CD4-positive, CD25-positive, alpha-beta regulatory T cell (primary cell): Measurements from ENCODE around the gene TRIM59. TPM values are rescaled to one million over a fixed set of nuclear protein-coding genes. Genes with fewer than 3 reads are reported as not detected.

ENCODE experiments used
- ATAC-seq, 2 donors: fragments of 150-1000 bp; cut with Tn5 transposase; one replicate each; pipeline ENCODE4 v1.10.0; 2021; ENCODE audit warnings: low read depth in 2 of 2, moderate number of reproducible peaks in 2 of 2, moderate library complexity in 1 of 2
- DNase-seq, 3 donors: peaks; one replicate each; pipeline versions ENCODE4 v3.0.0 to v3.0.0-alpha.2; 2012 to 2022; ENCODE audit warnings: mixed read lengths in 1 of 3
- H3K27ac ChIP-seq: one replicate; pipeline ENCODE4 v1.7.0; 2013; ENCODE audit warnings: mild to moderate bottlenecking, low read length; ENCODE audit not compliant: insufficient read depth, poor library complexity, severe bottlenecking
- H3K27me3 ChIP-seq: one replicate; pipeline ENCODE4 v1.7.0; 2013; ENCODE audit warnings: low read length; ENCODE audit not compliant: control insufficient read depth, insufficient read depth
- H3K36me3 ChIP-seq: one replicate; pipeline ENCODE4 v1.7.0; 2013; ENCODE audit warnings: mild to moderate bottlenecking, low read length, moderate library complexity; ENCODE audit not compliant: control insufficient read depth, insufficient read depth
- H3K4me1 ChIP-seq: 2 replicates; pipeline ENCODE4 v1.7.0; 2013; ENCODE audit warnings: mild to moderate bottlenecking, low read length; ENCODE audit not compliant: insufficient read depth, control insufficient read depth, poor library complexity, severe bottlenecking
- H3K4me3 ChIP-seq: one replicate; pipeline ENCODE4 v1.7.0; 2013; ENCODE audit warnings: low read depth, mild to moderate bottlenecking, low read length, moderate library complexity
- H3K9me3 ChIP-seq, 2 experiments: 1 replicate in 1 of 2; 2 replicates in 1 of 2; pipeline ENCODE4 v1.7.0; 2013; ENCODE audit warnings: low read length in 2 of 2, mild to moderate bottlenecking in 1 of 2, moderate library complexity in 1 of 2; ENCODE audit not compliant: control insufficient read depth in 2 of 2
- H3K27ac Mint-ChIP-seq, 3 donors: one replicate each; pipeline ENCODE4 v1.8.0; 2020 to 2022; ENCODE audit warnings: mild to moderate bottlenecking in 3 of 3, mixed read lengths in 3 of 3, moderate library complexity in 2 of 3
- H3K27me3 Mint-ChIP-seq: one replicate; pipeline ENCODE4 v1.8.0; 2022; ENCODE audit warnings: mild to moderate bottlenecking, mixed read lengths
- H3K36me3 Mint-ChIP-seq: one replicate; pipeline ENCODE4 v1.8.0; 2020; ENCODE audit warnings: mixed read lengths
- H3K4me1 Mint-ChIP-seq, 4 donors: one replicate each; pipeline ENCODE4 v1.8.0; 2020 to 2022; ENCODE audit warnings: mixed read lengths in 4 of 4, mild to moderate bottlenecking in 1 of 4
- H3K4me3 Mint-ChIP-seq, 4 donors: one replicate each; pipeline ENCODE4 v1.8.0; 2020 to 2022; ENCODE audit warnings: mild to moderate bottlenecking in 4 of 4, mixed read lengths in 4 of 4, moderate library complexity in 3 of 4
- H3K9me3 Mint-ChIP-seq, 7 donors: one replicate each; pipeline ENCODE4 v1.8.0; 2020 to 2022; ENCODE audit warnings: mixed read lengths in 7 of 7, mild to moderate bottlenecking in 3 of 7, moderate library complexity in 2 of 7
- polyA plus RNA-seq, 4 donors: library from polyadenylated mRNA; unstranded; fragments of 300-500 nt; fragmentation: Illumina TruSeq; gene quantifications; one replicate each; pipeline ENCODE4 v1.2.3, GENCODE V29; 2021
- total RNA-seq: library from RNA; stranded (reverse); gene quantifications from one replicate; pipeline ENCODE4 v1.2.3, GENCODE V29; 2022

TRIM59 gene
- total and polyA plus RNA-seq, 5 donors from 2014 or later = 34.0 to 67.9 (median 53.8) TPM

DNA sequence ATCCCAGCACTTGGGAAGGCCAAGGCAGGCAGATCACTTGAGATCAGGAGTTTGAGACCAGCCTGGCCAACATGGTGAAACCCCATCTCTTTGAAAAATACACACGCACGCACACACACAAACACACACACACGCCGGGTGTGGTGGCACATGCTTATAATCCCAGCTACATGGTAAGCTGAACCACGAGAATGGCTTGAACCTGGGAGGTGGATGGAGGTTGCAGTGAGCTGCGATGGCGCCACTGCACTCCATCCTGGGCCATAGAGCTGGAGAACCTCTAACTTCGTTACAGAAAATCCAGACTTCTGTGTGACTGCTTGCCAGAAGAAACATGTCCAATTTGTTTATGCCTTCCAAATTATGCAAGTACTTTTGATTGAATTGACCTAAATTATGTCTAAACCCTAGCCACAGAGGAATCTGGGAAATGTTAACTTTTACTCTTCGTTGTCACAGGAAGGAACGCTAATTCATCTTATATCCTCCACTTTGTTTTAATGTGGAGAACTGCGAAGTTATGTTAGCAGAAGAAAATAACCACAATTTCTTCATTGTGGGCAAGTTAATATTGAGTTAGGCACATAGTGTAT is 21.7 kb downstream of the TRIM59 start:
- peaks cover 36% of the 10 kb centered on the region for H3K36me3 Mint-ChIP-seq
- no peak overlapping the region for H3K27ac Mint-ChIP-seq
- DNase-seq = no peak
- ATAC-seq = no peak
- Histone ChIP-seq H3K36me3 (peaks cover 78% of the 10 kb centered on the region), H3K27ac (no peak overlapping the region), H3K27me3 (no peaks in the 10 kb centered on the region), H3K4me1 (no peaks in the 10 kb centered on the region), H3K9me3 (no peaks in the 10 kb centered on the region), H3K4me3 (no peak overlapping the region)
- H3K4me1 Mint-ChIP-seq = peaks cover 3 to 8% (median 6%) of the 10 kb centered on the region in 4 donors
- no peak overlapping the region for H3K4me3 Mint-ChIP-seq
- no peaks in the 10 kb centered on the region for H3K27me3 Mint-ChIP-seq
- no peaks in the 10 kb centered on the region for H3K9me3 Mint-ChIP-seq

DNA sequence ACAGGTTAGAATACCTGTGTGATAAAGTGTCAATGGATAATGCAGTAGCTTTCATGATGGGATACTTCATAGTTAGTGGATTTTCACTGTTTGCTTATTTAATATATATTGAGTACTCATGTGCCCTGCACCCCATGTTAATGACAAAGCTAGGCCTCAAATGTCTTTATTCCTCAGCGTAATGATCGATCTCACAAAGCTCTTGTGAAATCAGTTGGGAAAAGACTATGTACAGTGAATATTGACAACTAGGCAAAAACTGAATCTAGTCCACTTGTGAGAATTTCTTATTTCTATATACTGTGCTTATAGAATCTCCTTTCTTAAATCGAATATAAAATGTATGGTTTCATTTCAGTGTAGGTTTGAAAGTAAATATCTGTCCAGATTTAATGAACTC is 32.3 kb downstream of the TRIM59 start:
- Histone ChIP-seq H3K27me3 (no peaks in the 10 kb centered on the region), H3K4me3 (no peak overlapping the region), H3K9me3 (no peaks in the 10 kb centered on the region), H3K4me1 (peaks cover 10% of the 10 kb centered on the region), H3K27ac (no peak overlapping the region), H3K36me3 (peaks cover 64% of the 10 kb centered on the region)
- ATAC-seq (no peak), DNase-seq (no peak)
- Mint-ChIP-seq H3K27ac (peak overlapping the region in 1 of 3 donors; percentile 82), H3K36me3 (peaks cover 41% of the 10 kb centered on the region), H3K9me3 (no peaks in the 10 kb centered on the region), H3K4me3 (no peak overlapping the region), H3K27me3 (no peaks in the 10 kb centered on the region), H3K4me1 (peaks cover 12 to 57% (median 26%) of the 10 kb centered on the region in 4 donors)

DNA sequence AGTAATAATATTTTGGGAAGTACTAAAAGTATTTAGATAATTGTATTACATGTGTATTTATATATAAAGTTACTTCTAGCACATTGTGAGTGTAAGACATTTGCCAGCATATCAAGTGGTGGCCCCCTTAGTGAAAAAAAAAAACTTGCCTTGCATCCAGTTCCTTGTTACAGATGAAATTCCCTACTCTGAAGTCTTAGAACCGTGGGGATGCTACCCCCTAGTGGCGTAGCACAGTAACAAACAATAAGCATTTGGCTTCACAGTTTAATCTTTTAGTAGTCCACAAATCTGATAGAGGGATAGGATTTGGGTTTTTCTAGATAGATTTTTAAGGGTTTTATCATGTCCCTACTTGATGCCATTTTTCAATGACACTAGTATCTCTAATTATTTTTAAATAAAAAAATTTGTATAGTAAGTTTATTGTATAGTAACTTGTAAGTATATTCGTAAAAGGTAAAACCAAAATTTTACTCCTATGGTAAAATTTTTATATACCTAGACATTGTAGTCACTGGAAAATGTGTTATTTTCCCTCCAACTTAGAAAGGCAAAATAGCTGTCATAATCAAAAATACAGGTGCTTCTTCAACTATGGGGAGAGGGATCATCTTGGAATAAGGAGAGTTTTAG is 35.9 kb downstream of the TRIM59 start:
- H3K9me3 ChIP-seq = no peaks in the 10 kb centered on the region
- H3K4me3 ChIP-seq = no peak overlapping the region
- H3K4me3 Mint-ChIP-seq = no peak overlapping the region
- H3K4me1 ChIP-seq = peaks cover 10% of the 10 kb centered on the region
- no peaks in the 10 kb centered on the region for H3K27me3 Mint-ChIP-seq
- H3K27ac ChIP-seq = peak overlapping the region; percentile 19
- no peaks in the 10 kb centered on the region for H3K27me3 ChIP-seq
- H3K36me3 ChIP-seq = peaks cover 35% of the 10 kb centered on the region
- no peaks in the 10 kb centered on the region for H3K9me3 Mint-ChIP-seq
- ATAC-seq (peak; percentile 67 to 70), DNase-seq (peak; percentile 59 to 79 (median 69))
- H3K4me1 Mint-ChIP-seq = peaks cover 16 to 66% (median 33%) of the 10 kb centered on the region in 4 donors
- peaks cover 31% of the 10 kb centered on the region for H3K36me3 Mint-ChIP-seq
- H3K27ac Mint-ChIP-seq = peak overlapping the region in 2 of 3 donors; percentile 19 to 66

DNA sequence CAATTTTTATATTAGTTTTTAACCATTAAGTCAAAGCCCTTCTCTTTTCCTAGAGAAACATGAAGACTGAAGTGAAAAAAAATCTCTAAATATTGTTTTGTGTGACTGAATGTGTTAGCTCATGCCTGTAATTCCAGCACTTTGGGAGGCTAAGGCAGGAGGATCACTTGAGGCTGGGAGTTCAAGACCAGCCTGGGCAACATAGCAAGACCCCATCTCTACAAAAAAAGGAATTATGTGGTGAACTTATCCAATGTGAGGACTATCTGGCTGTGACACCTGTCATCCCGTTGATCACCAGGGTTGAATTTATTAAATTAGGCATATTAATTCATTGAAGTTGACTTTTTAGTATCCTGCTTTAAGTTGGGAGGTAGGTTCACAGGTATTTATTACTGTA is 37.1 kb downstream of the TRIM59 start:
- peaks cover 20 to 63% (median 37%) of the 10 kb centered on the region in 4 donors for H3K4me1 Mint-ChIP-seq
- peak overlapping the region; percentile 18 for H3K27ac ChIP-seq
- H3K27me3 ChIP-seq = no peaks in the 10 kb centered on the region

DNA sequence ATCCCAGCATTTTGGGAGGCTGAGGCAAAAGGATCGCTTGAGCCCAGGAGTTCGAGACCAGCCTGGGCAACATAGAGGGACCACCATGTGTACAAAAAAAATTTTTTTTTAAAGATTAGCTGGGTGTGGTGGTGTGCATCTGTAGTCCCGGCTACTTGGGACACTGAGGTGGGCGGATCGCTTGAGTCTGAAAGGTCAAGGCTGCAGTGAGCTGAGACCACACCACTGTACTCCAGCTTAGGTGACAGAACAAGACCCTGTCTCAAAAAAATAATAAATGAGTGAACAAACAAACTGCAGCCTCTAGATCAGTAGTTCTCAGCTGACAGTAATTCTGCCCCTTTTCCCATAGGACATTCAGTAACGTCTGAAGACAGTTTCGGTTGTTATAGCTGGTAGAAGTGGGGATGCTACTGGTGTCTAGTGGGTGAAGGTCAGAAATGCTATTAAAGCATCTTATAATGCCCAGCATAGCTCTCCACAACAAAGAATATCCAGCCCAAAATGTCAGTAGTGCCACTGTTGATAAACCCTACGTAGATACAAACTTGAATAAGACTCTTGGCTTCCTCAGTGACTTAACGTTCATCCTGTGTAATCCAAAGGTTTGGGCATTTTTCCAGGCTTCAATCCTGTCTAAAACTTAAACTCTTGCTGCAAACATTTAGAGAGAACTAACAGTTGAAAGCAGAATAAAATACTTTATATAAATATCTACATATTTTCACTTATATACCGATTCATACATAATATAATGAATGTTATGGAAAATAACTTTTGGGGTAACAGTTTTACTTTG is 39.6 kb downstream of the TRIM59 start:
- Histone ChIP-seq H3K27me3 (no peaks in the 10 kb centered on the region), H3K4me1 (peaks cover 21% of the 10 kb centered on the region), H3K4me3 (peak overlapping the region; percentile 14), H3K9me3 (no peaks in the 10 kb centered on the region), H3K36me3 (peaks cover 21% of the 10 kb centered on the region), H3K27ac (peak overlapping the region; percentile 29)
- Mint-ChIP-seq H3K9me3 (no peaks in the 10 kb centered on the region), H3K27me3 (no peaks in the 10 kb centered on the region), H3K27ac (no peak overlapping the region), H3K4me1 (peaks cover 11 to 60% (median 31%) of the 10 kb centered on the region in 4 donors), H3K4me3 (peak overlapping the region in 1 of 4 donors; percentile 32), H3K36me3 (peaks cover 17% of the 10 kb centered on the region)
- DNase-seq (no peak), ATAC-seq (no peak)

More for the DNA sequence above, 37.1 kb downstream of the TRIM59 start:
- ATAC-seq = no peak
- no peak overlapping the region for H3K4me3 Mint-ChIP-seq
- Histone ChIP-seq H3K4me1 (peaks cover 19% of the 10 kb centered on the region), H3K9me3 (no peaks in the 10 kb centered on the region), H3K4me3 (no peak overlapping the region), H3K36me3 (peaks cover 31% of the 10 kb centered on the region)
- DNase-seq = no peak
- H3K27ac Mint-ChIP-seq = peak overlapping the region in 1 of 3 donors; percentile 36
- H3K36me3 Mint-ChIP-seq = peaks cover 25% of the 10 kb centered on the region
- no peaks in the 10 kb centered on the region for H3K9me3 Mint-ChIP-seq
- no peaks in the 10 kb centered on the region for H3K27me3 Mint-ChIP-seq

DNA sequence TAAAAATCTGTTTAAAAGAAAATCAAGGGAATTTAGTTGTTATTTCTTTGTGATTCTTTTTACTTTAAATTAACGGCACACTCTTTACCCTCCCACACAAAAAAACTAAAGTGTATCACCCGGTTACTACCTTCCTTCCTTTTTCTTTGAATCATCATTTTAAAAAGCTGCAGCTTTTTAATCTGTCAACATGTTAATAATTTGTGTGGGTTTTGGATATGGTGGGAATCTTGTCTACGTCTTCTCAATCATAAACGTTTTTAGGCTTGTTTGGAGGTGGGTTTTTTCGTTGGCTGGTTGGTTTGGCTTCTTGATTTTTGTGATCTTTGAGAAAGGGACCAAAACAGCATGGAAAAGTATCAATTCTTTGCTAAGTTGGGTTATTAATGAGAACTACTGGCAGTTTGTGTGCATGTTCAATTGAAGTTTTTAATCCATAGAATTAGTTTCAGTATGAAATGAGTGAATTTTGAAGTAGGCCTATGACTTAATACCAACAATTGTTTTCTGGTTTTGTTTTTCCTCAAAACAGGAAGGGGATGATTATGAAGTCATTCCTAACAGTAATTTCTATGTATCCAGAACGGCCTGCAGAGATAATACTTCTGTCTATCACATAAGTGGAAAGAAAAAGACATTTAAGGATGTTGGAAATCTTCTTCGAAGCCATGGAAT is 45.7 kb downstream of the TRIM59 start:
- Mint-ChIP-seq H3K4me3 (peak overlapping the region; percentile 93 to 97 (median 94)), H3K36me3 (peaks cover 10% of the 10 kb centered on the region), H3K27ac (peak overlapping the region; percentile 62 to 82 (median 72)), H3K27me3 (peaks cover 7% of the 10 kb centered on the region), H3K4me1 (peaks cover 27 to 59% (median 50%) of the 10 kb centered on the region in 4 donors), H3K9me3 (no peaks in the 10 kb centered on the region)
- peaks cover 13% of the 10 kb centered on the region for H3K36me3 ChIP-seq
- H3K27ac ChIP-seq = peak overlapping the region; percentile 43
- no peaks in the 10 kb centered on the region for H3K9me3 ChIP-seq
- peak overlapping the region; percentile 99 for H3K4me3 ChIP-seq
- ATAC-seq (no peak), DNase-seq (no peak)
- no peaks in the 10 kb centered on the region for H3K27me3 ChIP-seq
- H3K4me1 ChIP-seq = peaks cover 52% of the 10 kb centered on the region

DNA sequence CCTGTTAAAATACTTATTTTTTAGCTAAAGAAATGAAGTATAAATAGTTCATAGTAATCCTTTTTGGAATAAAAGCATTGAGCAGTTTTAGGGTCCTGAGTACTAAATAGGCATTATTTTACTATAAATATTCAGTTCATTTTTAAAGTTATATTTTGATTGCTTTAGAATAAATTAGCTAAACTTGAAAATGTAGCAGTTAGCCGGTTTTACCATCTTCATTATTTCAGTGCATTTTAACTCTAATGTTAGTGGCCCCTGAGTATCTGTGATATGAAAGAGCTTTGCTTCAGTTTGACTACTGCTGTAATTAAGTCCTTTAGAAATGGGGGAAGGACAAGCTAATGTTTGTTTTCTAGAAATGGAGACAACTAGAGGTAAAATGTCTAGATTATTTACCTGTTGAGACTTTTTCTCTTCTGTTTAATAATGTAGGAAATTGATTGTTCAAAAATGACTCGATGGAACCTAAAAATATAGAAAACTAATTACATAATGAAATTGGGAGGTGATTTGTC is 46.5 kb downstream of the TRIM59 start:
- Mint-ChIP-seq H3K9me3 (no peaks in the 10 kb centered on the region), H3K4me3 (peak overlapping the region; percentile 93 to 97 (median 94)), H3K36me3 (peaks cover 6% of the 10 kb centered on the region), H3K27me3 (peaks cover 9% of the 10 kb centered on the region), H3K4me1 (peaks cover 32 to 61% (median 47%) of the 10 kb centered on the region in 4 donors), H3K27ac (peak overlapping the region; percentile 33 to 94 (median 52))
- Histone ChIP-seq H3K4me3 (peak overlapping the region; percentile 99), H3K27me3 (no peaks in the 10 kb centered on the region), H3K36me3 (peaks cover 13% of the 10 kb centered on the region), H3K9me3 (no peaks in the 10 kb centered on the region), H3K27ac (peak overlapping the region; percentile 57), H3K4me1 (peaks cover 58% of the 10 kb centered on the region)
- DNase-seq = peak in 1 of 3 donors; percentile 18
- ATAC-seq = no peak
